ENCODE results near the gene NOP58.
A peak's percentile ranks its signal among the peaks of the same experiment; 100 is the strongest.

The NOP58 gene

DNA sequence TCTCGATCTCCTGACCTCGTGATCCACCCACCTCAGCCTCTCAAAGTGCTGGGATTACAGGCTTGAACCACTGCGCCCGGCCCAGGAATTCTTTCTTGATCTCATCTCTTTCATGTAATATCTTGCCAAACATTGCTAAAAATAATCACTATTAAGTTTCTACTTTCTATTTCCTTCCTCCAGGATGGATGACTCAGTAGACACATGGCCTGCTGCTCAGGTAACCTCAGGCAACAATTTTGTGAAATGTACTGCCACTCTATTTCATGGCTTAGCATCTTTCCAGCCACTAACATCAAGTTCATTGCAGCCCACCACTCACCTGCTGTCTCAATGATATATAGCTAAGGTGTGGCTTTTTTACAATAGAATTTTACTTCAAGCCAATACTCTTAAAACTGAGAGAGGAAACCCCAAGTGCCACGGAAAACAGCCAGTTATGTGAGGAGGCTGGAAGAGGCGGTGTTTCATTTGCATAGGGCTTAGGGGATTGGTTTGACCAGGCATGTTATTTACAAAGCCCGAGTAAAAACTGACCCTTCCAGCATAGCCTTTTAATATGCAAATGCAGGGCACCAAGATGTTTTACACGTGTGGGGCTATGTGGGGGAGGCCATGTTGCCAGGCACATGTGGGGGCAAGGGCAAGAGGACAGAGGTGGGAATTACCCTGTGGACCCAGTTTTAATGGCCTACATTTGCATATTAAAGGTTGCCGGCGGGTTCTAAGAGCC lies 15.9 kb upstream of the NOP58 start:
- no peaks in the 10 kb centered on the region for H3K36me3 ChIP-seq (ENCODE audit: control insufficient read depth, insufficient read depth, low read length)
- TF ChIP-seq, protein P1, sequence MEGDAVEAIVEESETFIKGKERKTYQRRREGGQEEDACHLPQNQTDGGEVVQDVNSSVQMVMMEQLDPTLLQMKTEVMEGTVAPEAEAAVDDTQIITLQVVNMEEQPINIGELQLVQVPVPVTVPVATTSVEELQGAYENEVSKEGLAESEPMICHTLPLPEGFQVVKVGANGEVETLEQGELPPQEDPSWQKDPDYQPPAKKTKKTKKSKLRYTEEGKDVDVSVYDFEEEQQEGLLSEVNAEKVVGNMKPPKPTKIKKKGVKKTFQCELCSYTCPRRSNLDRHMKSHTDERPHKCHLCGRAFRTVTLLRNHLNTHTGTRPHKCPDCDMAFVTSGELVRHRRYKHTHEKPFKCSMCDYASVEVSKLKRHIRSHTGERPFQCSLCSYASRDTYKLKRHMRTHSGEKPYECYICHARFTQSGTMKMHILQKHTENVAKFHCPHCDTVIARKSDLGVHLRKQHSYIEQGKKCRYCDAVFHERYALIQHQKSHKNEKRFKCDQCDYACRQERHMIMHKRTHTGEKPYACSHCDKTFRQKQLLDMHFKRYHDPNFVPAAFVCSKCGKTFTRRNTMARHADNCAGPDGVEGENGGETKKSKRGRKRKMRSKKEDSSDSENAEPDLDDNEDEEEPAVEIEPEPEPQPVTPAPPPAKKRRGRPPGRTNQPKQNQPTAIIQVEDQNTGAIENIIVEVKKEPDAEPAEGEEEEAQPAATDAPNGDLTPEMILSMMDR (IDR thresholded peaks at IDR 0.05; ENCODE audit: insufficient read depth, low read length, poor library complexity, severe bottlenecking) = no peak
- no peaks in the 10 kb centered on the region for H3K27me3 ChIP-seq (replicated peaks; ENCODE audit: control insufficient read depth, insufficient read depth, low read length)
- DNase-seq (ENCODE audit: extremely low read depth, insufficient read length) = no peak
- no peak overlapping the region for H3K4me3 ChIP-seq (replicated peaks; ENCODE audit: low read depth, low read length)

DNA sequence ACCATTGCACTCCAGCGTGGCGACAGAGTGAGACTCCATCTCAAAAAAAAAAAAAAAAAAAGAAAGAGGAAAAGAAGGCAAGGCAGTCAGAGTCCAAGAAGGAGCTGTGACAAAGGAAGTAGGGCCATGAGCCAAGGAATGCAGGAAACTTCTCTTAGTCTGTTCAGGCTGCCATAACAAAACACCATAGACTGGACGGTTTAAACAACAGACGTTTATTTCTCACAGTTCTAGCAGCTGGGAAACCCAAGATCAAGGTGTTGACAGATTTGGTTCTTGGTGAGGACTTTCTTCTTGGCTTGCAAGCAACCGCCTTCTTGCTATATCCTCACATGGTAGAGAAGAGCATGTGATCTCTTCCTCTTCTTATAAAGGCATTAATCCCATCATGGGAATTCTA lies 14.1 kb upstream of the NOP58 start:
- DNase-seq (ENCODE audit: extremely low read depth, insufficient read length) = no peak
- H3K4me3 ChIP-seq (replicated peaks; ENCODE audit: low read depth, low read length) = no peak overlapping the region
- TF ChIP-seq, protein P1 (IDR thresholded peaks at IDR 0.05; ENCODE audit: insufficient read depth, low read length, poor library complexity, severe bottlenecking) = no peak
- no peaks in the 10 kb centered on the region for H3K36me3 ChIP-seq (ENCODE audit: control insufficient read depth, insufficient read depth, low read length)
- no peaks in the 10 kb centered on the region for H3K27me3 ChIP-seq (replicated peaks; ENCODE audit: control insufficient read depth, insufficient read depth, low read length)

DNA sequence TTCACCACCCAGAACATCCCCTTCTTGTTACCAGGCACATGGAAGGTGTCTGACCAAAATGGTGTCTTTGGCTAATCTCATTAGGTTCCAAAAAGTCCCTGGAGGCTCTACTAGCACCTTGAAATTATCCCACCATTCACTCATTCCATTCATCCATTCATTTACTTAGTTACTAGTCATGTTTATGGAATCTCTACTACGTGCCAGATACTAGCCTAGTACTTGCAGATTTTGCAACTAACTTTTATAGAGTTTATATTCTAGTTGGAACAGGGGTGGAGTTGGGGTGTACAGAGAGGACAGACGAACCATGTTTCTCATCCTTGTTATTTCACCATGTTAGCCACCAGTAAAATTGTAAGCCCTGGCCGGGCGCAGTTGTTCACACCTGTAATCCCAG lies 4.0 kb upstream of the NOP58 start:
- Histone ChIP-seq H3K36me3 (ENCODE audit: control insufficient read depth, insufficient read depth, low read length) (no peaks in the 10 kb centered on the region), H3K27me3 (replicated peaks; ENCODE audit: control insufficient read depth, insufficient read depth, low read length) (no peaks in the 10 kb centered on the region), H3K4me3 (replicated peaks; ENCODE audit: low read depth, low read length) (no peak overlapping the region)
- DNase-seq (ENCODE audit: extremely low read depth, insufficient read length) = no peak
- TF ChIP-seq, protein P1 (IDR thresholded peaks at IDR 0.05; ENCODE audit: insufficient read depth, low read length, poor library complexity, severe bottlenecking) = no peak

DNA sequence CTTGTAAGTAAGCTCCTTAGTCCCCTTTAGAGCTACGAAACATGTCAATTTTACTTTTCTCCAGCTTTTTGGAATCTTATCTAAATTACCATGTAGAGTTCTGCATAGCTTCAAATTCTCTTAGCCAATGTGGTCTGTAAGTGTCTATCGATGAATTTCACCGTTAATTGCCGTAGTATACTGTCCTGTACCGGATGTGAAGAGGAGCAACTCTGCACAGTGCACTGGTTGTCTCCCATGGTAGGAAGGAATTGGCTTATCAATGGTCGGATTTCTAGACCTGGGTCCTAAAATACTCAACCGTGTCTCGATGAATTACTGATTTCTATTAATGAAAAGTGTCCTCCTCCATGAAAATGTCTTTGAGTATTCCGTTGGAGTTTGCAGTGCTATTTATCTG lies 1.9 kb downstream of the NOP58 start:
- TF ChIP-seq, protein P1 (IDR thresholded peaks at IDR 0.05; ENCODE audit: insufficient read depth, low read length, poor library complexity, severe bottlenecking) = no peak
- Histone ChIP-seq H3K27me3 (replicated peaks; ENCODE audit: control insufficient read depth, insufficient read depth, low read length) (no peaks in the 10 kb centered on the region), H3K4me3 (replicated peaks; ENCODE audit: low read depth, low read length) (peak overlapping the region; percentile 99), H3K36me3 (ENCODE audit: control insufficient read depth, insufficient read depth, low read length) (no peaks in the 10 kb centered on the region; the same call in 1 of the 2 replicates)
- no peak for DNase-seq (ENCODE audit: extremely low read depth, insufficient read length)

DNA sequence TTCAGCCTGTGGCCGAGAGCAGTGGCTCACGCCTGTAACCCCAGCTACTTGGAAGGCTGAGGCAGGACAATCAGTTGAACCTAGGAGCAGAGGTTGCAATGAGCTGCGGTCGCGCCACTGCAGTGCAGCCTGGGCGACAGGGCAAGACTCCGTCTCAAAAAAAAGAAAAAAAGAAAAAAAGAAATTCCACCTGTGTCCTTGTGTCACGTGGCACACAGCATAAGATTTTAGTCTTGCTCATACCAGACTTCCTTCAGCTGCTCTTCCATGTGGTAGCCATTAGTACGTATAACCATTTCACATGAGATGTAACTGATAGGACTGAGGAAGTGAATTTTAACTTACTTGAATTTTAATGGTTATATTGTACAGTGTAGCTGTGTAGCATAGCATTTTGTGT lies 4.0 kb downstream of the NOP58 start:
- no peaks in the 10 kb centered on the region for H3K27me3 ChIP-seq (replicated peaks; ENCODE audit: control insufficient read depth, insufficient read depth, low read length)
- H3K36me3 ChIP-seq (ENCODE audit: control insufficient read depth, insufficient read depth, low read length) = no peaks in the 10 kb centered on the region; the same call in 1 of the 2 replicates
- TF ChIP-seq, protein P1 (IDR thresholded peaks at IDR 0.05; ENCODE audit: insufficient read depth, low read length, poor library complexity, severe bottlenecking) = no peak
- H3K4me3 ChIP-seq (replicated peaks; ENCODE audit: low read depth, low read length) = peak overlapping the region; percentile 99
- DNase-seq (ENCODE audit: extremely low read depth, insufficient read length) = peak; percentile 35

Data from GM06990 (cell line).